ENCODE results near the gene SEZ6.

The SEZ6 gene

DNA sequence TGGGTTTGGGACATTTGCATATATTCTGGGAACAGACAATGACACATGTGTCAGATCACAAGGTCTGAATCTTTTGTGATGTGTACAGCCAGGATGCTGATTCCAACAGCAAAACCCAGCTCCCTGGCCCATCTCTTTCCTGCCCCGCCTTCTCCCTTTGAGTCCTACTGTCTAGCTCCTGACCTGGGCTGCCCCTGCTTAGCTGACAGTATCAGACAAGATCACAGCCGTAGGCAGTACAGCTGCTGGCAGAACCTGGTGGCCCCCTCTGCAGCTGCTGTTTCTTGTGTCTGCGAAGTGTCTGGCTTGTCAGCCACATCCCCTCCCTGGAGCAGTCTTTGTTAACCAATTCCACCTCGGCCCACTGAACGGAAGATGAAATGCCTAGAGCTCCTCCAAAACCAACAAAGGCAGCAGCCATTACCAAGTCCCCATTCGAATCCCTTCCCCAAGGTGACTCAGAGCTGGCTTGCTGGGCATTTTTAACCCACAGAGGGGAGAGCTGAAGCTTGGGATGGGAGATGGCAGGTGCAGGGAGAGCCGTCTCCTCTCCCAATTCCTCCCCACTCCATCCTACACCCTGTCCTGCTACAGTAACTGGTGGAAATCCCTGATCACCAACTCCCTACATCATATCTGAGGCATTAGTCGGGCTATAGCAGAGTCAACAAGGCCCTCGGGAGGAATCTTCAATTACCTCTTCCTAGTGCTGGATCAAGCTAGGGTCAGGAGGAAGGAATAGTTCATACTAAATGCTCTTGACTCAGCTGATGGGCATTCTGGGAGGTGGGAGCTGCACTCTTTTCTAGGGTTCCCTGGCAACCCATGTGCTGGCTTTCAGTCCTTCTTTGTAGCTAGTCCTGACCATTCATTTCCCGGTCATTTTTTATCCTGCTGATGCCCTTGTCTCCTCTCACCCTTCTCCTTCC is 42.9 kb upstream of the SEZ6 start:
- no peak for TF ChIP-seq CTCF (IDR thresholded peaks at IDR 0.05; ENCODE audit: low read length, missing control alignments)
- H3K4me3 ChIP-seq (replicated peaks; ENCODE audit: low read depth, low read length): no peak overlapping the region
- no peak for DNase-seq (ENCODE audit: low read depth)

DNA sequence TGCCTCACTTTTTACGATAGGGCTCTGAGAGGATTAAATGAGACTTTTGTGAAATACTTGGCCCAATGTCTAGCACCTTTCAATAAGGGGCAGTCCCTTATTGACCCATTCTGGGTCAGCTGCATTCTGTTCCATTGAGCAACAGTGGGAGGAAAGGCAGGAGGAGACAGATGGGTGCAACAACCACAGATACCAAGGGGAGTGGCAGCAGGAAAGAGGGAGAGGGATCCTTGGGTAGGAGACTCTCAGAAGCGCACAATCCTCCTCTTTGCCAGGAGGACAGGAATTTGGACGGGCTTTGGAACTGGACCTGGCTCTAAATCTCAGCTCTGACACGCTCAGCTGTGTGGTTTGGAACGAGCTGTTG is 40.6 kb upstream of the SEZ6 start:
- no peak overlapping the region for H3K4me3 ChIP-seq (replicated peaks; ENCODE audit: low read depth, low read length)
- TF ChIP-seq CTCF (IDR thresholded peaks at IDR 0.05; ENCODE audit: low read length, missing control alignments): no peak
- DNase-seq (ENCODE audit: low read depth): no peak

GRCh38 chr17:29045734-29046472 is 40.1 kb upstream of the SEZ6 start:
- no peak for DNase-seq (ENCODE audit: low read depth)
- no peak overlapping the region for H3K4me3 ChIP-seq (replicated peaks; ENCODE audit: low read depth, low read length)
- no peak for TF ChIP-seq CTCF (IDR thresholded peaks at IDR 0.05; ENCODE audit: low read length, missing control alignments)

- H3K4me3 ChIP-seq (replicated peaks; ENCODE audit: low read depth, low read length): no peak overlapping the region
- no peak for DNase-seq (ENCODE audit: low read depth)
- TF ChIP-seq CTCF (IDR thresholded peaks at IDR 0.05; ENCODE audit: low read length, missing control alignments): no peak
Measured at GRCh38 chr17:29045026-29045425, 39.2 kb upstream of the SEZ6 start.

DNA sequence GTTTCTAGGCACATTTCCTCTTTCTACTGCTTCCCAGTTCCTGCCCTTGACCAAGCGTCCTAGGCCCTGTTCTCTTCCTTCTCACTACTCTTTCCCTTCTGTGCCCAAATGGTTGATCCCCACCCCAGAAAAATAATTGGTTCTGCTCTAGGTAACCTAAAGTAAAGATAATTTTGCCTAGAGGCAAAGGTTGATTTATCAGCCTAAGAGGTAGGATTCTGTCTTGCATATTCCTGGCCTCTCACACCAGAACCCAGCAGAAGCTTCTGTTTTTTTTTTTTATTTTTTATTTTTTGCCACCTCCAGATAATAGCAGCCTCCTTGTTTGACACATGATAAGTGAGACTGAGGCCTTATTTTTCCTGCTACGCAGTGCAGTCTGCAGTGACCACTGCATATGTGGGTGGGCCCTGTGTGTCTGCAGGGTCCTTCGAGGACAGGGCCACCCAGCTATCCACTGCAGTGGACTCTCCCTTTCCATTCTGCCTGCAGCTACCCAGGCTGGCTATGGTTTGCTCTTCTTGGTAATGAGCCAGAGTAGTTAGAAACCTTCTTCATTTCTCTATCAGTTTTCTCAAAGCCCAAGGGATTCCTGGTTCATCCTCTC is 37.8 kb upstream of the SEZ6 start:
- TF ChIP-seq CTCF (IDR thresholded peaks at IDR 0.05; ENCODE audit: low read length, missing control alignments): no peak
- DNase-seq (ENCODE audit: low read depth): no peak
- H3K4me3 ChIP-seq (replicated peaks; ENCODE audit: low read depth, low read length): no peak overlapping the region

DNA sequence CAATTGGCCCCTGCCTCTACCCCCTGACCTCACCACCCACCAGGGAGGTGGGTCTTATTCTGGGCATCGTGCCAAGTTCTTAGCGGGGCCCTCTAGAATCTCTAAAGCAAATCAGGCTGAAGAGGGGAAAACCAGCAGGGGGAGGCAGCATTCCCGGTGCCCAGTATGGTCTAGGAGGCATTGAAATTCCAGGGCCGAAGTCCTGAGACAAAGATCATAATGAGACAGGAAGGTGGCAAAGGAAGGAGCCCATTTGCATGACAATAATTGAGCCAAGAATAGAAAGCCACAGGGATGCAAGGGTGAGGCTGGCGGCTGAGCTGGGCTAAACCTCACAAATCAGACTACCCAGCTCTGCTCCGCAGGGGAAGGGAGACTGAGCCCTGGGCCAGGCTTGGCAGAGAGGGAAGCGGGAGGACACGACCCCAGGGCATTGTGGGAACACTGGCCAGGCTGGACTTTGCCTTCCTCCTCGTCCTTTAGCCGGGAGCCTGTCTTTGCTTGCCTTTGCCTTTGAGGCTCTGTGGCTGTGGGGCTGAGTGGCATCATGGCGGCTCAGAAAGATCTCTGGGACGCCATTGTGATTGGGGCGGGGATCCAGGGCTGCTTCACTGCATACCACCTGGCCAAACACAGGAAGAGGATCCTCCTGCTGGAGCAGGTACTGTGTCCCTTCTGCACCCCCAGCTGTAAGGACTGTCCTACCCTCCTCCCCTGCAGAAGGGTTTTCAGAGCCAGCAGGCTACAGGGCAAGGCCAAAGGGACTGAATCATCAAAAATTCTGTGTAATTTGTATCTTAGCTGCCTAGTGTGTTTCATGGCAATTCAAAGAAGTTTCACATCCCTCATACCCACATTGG is 37.1 kb upstream of the SEZ6 start, which contains the start of gene PIPOX:
Gene PIPOX (plus strand): TSS at position 463 of the 860 bp plus-strand sequence. CDS start 85 bp downstream, at position 548.
- H3K4me3 ChIP-seq (replicated peaks; ENCODE audit: low read depth, low read length): no peak within 1 kb of the TSS
- peak; percentile 66 for DNase-seq (ENCODE audit: low read depth)
- peak; percentile 17 for TF ChIP-seq CTCF (IDR thresholded peaks at IDR 0.05; ENCODE audit: low read length, missing control alignments)

Measured in fibroblast of pulmonary artery (primary cell).